HG03139 (cell line): ENCODE measurements around the gene AP2M1.

ENCODE experiments used
- ATAC-seq: cut with Tn5 transposase; IDR thresholded peaks from one replicate; pipeline ENCODE4 v1.9.1; 2021; ENCODE audit not compliant: unreplicated experiment

Gene AP2M1

GRCh38 chr3:184223946-184224345, 49.3 kb downstream of the AP2M1 start:
- ATAC-seq = no peak

GRCh38 chr3:184227481-184227935, 52.9 kb downstream of the AP2M1 start:
- ATAC-seq = no peak

- ATAC-seq = no peak
These were observed 53.9 kb downstream of the AP2M1 start for GRCh38 chr3:184228376-184229137.

GRCh38 chr3:184229394-184230080, 54.9 kb downstream of the AP2M1 start, which contains the start of gene VWA5B2:
Gene VWA5B2 (plus strand): TSS chr3:184229585. CDS start chr3:184230529, 944 bp downstream.
- ATAC-seq = peak; percentile 75

GRCh38 chr3:184230081-184230602, 55.5 kb downstream of the AP2M1 start:
- no peak for ATAC-seq

GRCh38 chr3:184230603-184231528, 56.2 kb downstream of the AP2M1 start:
- ATAC-seq = no peak

- no peak for ATAC-seq
These were observed 57.0 kb downstream of the AP2M1 start for GRCh38 chr3:184231671-184232070.

GRCh38 chr3:184233127-184233843, 58.6 kb downstream of the AP2M1 start:
- ATAC-seq = no peak
